ENCODE measurements around the gene SCN10A. TPM values are rescaled to one million over a fixed set of nuclear protein-coding genes. Genes with fewer than 3 reads are reported as not detected.

SCN10A gene
- total and polyA plus RNA-seq, 2 of the 13 experiments (the other 11 are each of a cell fraction or from before 2014, with no cell fraction given) = not detected

GRCh38 chr3:38717355-38718240 lies 98.4 kb downstream of the SCN10A start:
- POLR2A ChIA-PET = no interaction called here
- ATAC-seq (no peak), FAIRE-seq (no peak), DNase-seq (ENCODE audit: low spot score) (no peak)
- Histone ChIP-seq H3K9me3 (ENCODE audit: low read length) (no peaks in the 10 kb centered on the region), H2AFZ (ENCODE audit: low read length) (no peak overlapping the region), H3K27ac (ENCODE audit: extremely low read length, insufficient read depth, low read length) (no peak overlapping the region), H3K4me3 (replicated peaks in 1 of 3; ENCODE audit: insufficient read depth in 1 of 3, low read depth in 2 of 3, low read length in 3 of 3) (no peak overlapping the region), H3K27me3 (ENCODE audit: control insufficient read depth in 1 of 2, insufficient read depth in 2 of 2, low read length in 2 of 2) (peaks cover 0 to 29% of the 10 kb centered on the region in 2 experiments; a peak in 3 of 5 replicates), H3K9ac (ENCODE audit: insufficient read depth, low read depth, low read length) (no peak overlapping the region), H3K4me2 (ENCODE audit: low read depth, low read length) (no peak overlapping the region), H3K4me1 (ENCODE audit: insufficient read depth, low read length) (no peaks in the 10 kb centered on the region), H3K79me2 (ENCODE audit: insufficient read depth, low read length) (no peaks in the 10 kb centered on the region), H4K20me1 (ENCODE audit: insufficient read depth, low read length) (no peaks in the 10 kb centered on the region), H3K36me3 (replicated peaks in 1 of 2; ENCODE audit: control insufficient read depth in 1 of 2, insufficient read depth in 2 of 2, low read length in 2 of 2) (no peaks in the 10 kb centered on the region)
- WGBS (ENCODE audit: low lambda C conversion rate) = 6% methylated on average over 5 of the region's 5 CpGs
- BruUV-seq (replicated peaks) = no TSS peak
- TF ChIP-seq SRSF9 (IDR thresholded peaks at IDR 0.05; ENCODE audit: borderline replicate concordance, insufficient read depth, low read depth, low read length, poor library complexity, severe bottlenecking) (no peak), CHD4 (IDR thresholded peaks at IDR 0.05; ENCODE audit: borderline replicate concordance, low read length) (no peak), MAFK (conservative IDR thresholded peaks at IDR 0.05 in 1 of 2, IDR thresholded peaks at IDR 0.05 in 1 of 2; ENCODE audit: low read length in 2 of 2) (no peak), ATF4 (CRISPR knock-in tag; IDR thresholded peaks at IDR 0.05) (no peak), RXRA (CRISPR knock-in tag; IDR thresholded peaks at IDR 0.05) (no peak), ZBTB2 (CRISPR knock-in tag; IDR thresholded peaks at IDR 0.05; ENCODE audit: low read depth) (no peak), ZMYM3 (CRISPR knock-in tag; IDR thresholded peaks at IDR 0.05) (no peak), WIZ (CRISPR knock-in tag; IDR thresholded peaks at IDR 0.05) (no peak), ZFX (CRISPR knock-in tag; IDR thresholded peaks at IDR 0.05; ENCODE audit: low read depth) (no peak)
- intact Hi-C loops (cut with micrococcal nuclease; ENCODE audit: unreplicated experiment) = no loop called here
- CTCF ChIA-PET (ENCODE audit: low intra/inter-chr PET ratio, low total read pairs) = no interaction called here
- in situ Hi-C loops (cut with HindIII; ENCODE audit: extremely low pct_ligation_motif_present, low pct_unique_long_range_greater_than_20kb) = no loop called here

Measured in HepG2 (cell line).